Measurements from ENCODE around the gene APMAP. TPM values are rescaled to one million over a fixed set of nuclear protein-coding genes. Genes with fewer than 3 reads are reported as not detected.

Gene APMAP
- total and polyA plus RNA-seq, 2 of the 13 experiments (the other 11 are each of a cell fraction or from before 2014, with no cell fraction given) = 168 to 214 TPM

DNA sequence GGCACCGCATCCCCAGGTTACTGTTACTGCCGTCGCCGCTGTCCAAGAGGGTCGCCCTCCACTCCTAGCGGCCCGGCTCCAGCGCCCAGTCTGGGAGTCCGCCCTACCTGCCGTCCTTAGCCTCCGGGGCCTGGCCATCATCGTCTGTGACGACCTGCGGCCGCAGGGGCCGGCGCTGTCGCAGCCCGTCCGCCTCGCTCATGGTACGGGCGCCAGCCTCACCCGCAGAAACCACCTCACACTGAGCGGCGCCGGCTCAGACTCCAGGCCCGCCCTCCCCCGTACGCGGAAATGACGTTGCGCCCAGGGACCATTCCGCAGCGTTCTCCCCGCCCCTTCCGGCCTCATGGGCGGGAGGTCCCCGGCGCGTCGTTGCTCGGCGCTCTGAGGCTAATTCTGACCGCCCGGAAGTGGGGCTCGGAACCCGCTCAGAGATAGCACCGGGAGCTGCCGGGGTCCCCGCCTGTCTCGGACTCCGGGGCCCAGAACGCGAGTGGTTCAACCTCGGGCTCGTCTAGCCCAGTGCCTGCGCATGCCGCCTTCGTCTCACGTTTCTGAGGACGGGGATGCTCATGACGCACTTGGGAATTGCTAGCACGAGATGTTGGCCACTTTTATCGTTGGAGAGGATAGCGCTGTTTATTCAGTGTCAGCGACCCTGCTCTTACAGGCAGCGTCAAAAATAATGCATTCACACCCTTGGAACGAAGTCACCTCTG lies at the start of gene APMAP (continued):
- TF ChIP-seq, protein P1, sequence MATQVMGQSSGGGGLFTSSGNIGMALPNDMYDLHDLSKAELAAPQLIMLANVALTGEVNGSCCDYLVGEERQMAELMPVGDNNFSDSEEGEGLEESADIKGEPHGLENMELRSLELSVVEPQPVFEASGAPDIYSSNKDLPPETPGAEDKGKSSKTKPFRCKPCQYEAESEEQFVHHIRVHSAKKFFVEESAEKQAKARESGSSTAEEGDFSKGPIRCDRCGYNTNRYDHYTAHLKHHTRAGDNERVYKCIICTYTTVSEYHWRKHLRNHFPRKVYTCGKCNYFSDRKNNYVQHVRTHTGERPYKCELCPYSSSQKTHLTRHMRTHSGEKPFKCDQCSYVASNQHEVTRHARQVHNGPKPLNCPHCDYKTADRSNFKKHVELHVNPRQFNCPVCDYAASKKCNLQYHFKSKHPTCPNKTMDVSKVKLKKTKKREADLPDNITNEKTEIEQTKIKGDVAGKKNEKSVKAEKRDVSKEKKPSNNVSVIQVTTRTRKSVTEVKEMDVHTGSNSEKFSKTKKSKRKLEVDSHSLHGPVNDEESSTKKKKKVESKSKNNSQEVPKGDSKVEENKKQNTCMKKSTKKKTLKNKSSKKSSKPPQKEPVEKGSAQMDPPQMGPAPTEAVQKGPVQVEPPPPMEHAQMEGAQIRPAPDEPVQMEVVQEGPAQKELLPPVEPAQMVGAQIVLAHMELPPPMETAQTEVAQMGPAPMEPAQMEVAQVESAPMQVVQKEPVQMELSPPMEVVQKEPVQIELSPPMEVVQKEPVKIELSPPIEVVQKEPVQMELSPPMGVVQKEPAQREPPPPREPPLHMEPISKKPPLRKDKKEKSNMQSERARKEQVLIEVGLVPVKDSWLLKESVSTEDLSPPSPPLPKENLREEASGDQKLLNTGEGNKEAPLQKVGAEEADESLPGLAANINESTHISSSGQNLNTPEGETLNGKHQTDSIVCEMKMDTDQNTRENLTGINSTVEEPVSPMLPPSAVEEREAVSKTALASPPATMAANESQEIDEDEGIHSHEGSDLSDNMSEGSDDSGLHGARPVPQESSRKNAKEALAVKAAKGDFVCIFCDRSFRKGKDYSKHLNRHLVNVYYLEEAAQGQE (IDR thresholded peaks at IDR 0.05; ENCODE audit: borderline replicate concordance in 1 of 2, low read depth in 1 of 2, low read length in 2 of 2) = peak in 1 of 2 experiments; percentile 70; a peak in 1 of 4 replicates
- TF ChIP-seq ZNF234 (CRISPR knock-in tag; conservative IDR thresholded peaks at IDR 0.05) (peak; percentile 70; the same call in 1 of the 2 replicates), ZSCAN21 (CRISPR knock-in tag; IDR thresholded peaks at IDR 0.05; ENCODE audit: borderline replicate concordance) (peak; percentile 99), ZNF230 (CRISPR knock-in tag; IDR thresholded peaks at IDR 0.05) (peak; percentile 52), NCOA2 (CRISPR knock-in tag; IDR thresholded peaks at IDR 0.05) (peak; percentile 71; the same call in 1 of the 2 replicates), ZNF10 (CRISPR knock-in tag; IDR thresholded peaks at IDR 0.05; ENCODE audit: borderline replicate concordance, low read depth) (no peak), ZNF460 (CRISPR knock-in tag; IDR thresholded peaks at IDR 0.05; ENCODE audit: borderline replicate concordance) (no peak), PHF20 (CRISPR knock-in tag; IDR thresholded peaks at IDR 0.05) (peak; percentile 98), AHR (CRISPR knock-in tag; IDR thresholded peaks at IDR 0.05) (no peak; the same call in none of the 2 replicates), SP1 (IDR thresholded peaks at IDR 0.05) (no peak), SP1 (CRISPR knock-in tag; IDR thresholded peaks at IDR 0.05) (peak; percentile 99), NONO (IDR thresholded peaks at IDR 0.05) (no peak), NONO (CRISPR knock-in tag; conservative IDR thresholded peaks at IDR 0.05) (peak; percentile 90; the same call in 1 of the 2 replicates)
- TF ChIP-seq, protein P2, sequence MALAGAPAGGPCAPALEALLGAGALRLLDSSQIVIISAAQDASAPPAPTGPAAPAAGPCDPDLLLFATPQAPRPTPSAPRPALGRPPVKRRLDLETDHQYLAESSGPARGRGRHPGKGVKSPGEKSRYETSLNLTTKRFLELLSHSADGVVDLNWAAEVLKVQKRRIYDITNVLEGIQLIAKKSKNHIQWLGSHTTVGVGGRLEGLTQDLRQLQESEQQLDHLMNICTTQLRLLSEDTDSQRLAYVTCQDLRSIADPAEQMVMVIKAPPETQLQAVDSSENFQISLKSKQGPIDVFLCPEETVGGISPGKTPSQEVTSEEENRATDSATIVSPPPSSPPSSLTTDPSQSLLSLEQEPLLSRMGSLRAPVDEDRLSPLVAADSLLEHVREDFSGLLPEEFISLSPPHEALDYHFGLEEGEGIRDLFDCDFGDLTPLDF (CRISPR knock-in tag; IDR thresholded peaks at IDR 0.05) = peak; percentile 96
- TF ChIP-seq, protein P3, sequence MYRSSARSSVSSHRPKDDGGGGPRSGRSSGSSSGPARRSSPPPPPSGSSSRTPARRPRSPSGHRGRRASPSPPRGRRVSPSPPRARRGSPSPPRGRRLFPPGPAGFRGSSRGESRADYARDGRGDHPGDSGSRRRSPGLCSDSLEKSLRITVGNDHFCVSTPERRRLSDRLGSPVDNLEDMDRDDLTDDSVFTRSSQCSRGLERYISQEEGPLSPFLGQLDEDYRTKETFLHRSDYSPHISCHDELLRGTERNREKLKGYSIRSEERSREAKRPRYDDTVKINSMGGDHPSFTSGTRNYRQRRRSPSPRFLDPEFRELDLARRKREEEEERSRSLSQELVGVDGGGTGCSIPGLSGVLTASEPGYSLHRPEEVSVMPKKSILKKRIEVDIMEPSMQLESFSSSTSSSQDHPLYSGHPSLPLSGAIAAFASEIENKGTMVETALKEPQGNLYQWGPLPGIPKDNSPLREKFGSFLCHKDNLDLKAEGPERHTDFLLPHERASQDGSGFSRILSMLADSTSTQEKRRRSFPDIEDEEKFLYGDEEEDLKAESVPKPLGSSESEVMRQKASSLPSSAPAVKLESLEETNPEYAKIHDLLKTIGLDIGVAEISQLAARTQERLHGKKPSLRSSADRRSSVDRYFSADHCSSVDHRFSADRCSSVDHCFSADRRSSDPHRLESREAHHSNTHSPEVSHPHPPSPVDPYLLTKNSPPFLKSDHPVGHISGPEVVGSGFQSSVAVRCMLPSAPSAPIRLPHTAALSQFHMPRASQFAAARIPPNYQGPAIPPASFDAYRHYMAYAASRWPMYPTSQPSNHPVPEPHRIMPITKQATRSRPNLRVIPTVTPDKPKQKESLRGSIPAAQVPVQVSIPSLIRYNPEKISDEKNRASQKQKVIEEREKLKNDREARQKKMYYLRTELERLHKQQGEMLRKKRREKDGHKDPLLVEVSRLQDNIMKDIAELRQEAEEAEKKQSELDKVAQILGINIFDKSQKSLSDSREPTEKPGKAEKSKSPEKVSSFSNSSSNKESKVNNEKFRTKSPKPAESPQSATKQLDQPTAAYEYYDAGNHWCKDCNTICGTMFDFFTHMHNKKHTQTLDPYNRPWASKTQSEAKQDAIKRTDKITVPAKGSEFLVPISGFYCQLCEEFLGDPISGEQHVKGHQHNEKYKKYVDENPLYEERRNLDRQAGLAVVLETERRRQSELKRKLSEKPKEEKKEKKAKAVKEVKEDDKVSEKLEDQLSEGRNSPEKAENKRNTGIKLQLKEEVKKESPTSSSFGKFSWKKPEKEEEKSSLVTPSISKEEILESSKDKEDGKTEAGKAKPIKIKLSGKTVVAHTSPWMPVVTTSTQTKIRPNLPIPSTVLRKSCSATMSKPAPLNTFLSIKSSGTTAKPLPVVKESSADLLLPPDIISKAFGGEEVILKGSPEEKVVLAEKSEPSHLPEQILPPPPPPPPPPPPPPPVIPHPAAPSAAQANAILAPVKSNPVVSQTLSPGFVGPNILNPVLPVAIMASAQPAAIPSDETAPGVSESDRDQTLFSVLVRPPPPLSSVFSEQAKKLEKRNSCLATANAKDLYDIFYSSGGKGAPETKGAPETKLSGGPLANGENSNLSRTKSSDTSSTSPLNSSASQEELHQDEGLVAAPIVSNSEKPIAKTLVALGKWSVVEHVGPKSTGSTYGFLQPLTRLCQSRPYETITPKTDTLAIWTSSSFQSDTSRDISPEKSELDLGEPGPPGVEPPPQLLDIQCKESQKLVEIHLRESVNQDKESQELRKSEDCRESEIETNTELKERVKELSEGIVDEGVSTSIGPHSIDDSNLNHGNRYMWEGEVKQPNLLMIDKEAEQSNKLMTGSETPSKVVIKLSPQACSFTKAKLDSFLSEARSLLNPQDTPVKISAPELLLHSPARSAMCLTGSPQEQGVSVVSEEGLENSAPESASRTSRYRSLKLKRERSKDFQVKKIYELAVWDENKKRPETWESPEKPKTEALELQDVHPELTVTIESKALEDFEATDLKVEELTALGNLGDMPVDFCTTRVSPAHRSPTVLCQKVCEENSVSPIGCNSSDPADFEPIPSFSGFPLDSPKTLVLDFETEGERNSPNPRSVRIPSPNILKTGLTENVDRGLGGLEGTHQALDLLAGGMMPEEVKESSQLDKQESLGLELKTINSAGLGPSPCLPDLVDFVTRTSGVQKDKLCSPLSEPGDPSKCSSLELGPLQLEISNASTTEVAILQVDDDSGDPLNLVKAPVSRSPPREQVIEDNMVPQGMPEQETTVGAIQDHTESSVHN (CRISPR knock-in tag; IDR thresholded peaks at IDR 0.05) = no peak

Data from HepG2 (cell line).